ENCODE results near the gene WTAP. TPM values are rescaled to one million over a fixed set of nuclear protein-coding genes. Genes with fewer than 3 reads are reported as not detected.
"Not testable (repeated sequence)": the region's sequence is repeated elsewhere in the genome, so short reads cannot be mapped to it uniquely, and the experiment has no call there.

The WTAP gene
- total RNA-seq, 1 donor: 159 TPM

DNA sequence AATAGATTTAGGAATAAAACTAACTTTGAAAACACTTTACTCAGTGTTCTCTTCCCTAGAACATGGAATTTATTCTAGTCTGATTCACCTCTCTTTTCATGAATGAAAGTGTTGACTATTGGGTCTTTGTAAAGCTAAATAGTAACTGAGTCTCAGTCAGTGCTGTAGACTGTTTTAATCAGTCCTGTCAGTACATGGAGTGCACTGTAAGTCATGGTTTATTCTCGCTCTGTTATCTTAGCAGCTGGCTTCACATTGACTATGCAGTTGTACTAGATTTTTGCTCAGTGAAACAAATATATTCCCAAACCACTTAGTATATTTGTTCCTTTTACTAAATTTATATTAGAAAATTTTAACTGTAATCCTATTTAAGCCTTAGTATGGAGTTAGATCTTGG lies 19.5 kb downstream of the WTAP start:
- TF ChIP-seq, protein P1, sequence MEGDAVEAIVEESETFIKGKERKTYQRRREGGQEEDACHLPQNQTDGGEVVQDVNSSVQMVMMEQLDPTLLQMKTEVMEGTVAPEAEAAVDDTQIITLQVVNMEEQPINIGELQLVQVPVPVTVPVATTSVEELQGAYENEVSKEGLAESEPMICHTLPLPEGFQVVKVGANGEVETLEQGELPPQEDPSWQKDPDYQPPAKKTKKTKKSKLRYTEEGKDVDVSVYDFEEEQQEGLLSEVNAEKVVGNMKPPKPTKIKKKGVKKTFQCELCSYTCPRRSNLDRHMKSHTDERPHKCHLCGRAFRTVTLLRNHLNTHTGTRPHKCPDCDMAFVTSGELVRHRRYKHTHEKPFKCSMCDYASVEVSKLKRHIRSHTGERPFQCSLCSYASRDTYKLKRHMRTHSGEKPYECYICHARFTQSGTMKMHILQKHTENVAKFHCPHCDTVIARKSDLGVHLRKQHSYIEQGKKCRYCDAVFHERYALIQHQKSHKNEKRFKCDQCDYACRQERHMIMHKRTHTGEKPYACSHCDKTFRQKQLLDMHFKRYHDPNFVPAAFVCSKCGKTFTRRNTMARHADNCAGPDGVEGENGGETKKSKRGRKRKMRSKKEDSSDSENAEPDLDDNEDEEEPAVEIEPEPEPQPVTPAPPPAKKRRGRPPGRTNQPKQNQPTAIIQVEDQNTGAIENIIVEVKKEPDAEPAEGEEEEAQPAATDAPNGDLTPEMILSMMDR (IDR thresholded peaks at IDR 0.05; ENCODE audit: insufficient read depth, low read depth, low read length): no peak
- DNase-seq (ENCODE audit: low read depth): no peak
- no peak overlapping the region for H3K4me3 ChIP-seq (ENCODE audit: low read depth, low read length)

DNA sequence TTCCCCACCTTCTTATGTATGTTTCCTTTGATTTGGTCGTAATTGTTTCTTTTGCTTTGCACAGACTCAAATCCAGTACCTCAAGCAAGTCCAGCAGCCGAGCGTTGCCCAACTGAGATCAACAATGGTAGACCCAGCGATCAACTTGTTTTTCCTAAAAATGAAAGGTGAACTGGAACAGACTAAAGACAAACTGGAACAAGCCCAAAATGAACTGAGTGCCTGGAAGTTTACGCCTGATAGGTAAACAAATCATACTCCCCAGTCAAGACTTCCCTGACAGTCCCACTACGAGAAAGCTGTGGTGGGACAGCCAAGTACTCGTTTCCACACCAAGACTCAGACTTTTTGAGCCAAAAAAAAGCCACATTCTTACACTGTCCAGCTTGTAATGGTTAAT lies 20.8 kb downstream of the WTAP start:
- H3K4me3 ChIP-seq (ENCODE audit: low read depth, low read length); DNase-seq (ENCODE audit: low read depth): not testable (repeated sequence)

DNA sequence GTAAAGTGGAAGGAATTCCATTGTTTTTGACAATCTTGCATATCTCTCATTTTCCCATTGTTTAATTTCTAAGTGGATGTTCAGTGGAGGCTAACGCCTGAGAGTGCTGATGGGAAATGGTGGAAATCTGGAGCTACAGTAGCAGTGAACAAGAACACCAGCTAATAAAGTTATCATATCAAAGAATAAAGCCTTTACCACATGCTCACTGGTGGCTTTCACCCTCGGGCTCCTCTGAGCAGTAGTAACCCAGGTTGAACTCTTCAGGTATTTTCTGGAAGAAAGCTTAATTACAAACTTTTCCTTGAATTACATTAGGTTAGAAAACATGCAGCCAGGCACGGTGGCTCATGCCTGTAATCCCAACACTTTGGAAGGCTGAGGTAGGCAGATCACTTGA lies 24.1 kb downstream of the WTAP start:
- TF ChIP-seq, protein P1 (IDR thresholded peaks at IDR 0.05; ENCODE audit: insufficient read depth, low read depth, low read length): no peak
- no peak overlapping the region for H3K4me3 ChIP-seq (ENCODE audit: low read depth, low read length)
- DNase-seq (ENCODE audit: low read depth): no peak

DNA sequence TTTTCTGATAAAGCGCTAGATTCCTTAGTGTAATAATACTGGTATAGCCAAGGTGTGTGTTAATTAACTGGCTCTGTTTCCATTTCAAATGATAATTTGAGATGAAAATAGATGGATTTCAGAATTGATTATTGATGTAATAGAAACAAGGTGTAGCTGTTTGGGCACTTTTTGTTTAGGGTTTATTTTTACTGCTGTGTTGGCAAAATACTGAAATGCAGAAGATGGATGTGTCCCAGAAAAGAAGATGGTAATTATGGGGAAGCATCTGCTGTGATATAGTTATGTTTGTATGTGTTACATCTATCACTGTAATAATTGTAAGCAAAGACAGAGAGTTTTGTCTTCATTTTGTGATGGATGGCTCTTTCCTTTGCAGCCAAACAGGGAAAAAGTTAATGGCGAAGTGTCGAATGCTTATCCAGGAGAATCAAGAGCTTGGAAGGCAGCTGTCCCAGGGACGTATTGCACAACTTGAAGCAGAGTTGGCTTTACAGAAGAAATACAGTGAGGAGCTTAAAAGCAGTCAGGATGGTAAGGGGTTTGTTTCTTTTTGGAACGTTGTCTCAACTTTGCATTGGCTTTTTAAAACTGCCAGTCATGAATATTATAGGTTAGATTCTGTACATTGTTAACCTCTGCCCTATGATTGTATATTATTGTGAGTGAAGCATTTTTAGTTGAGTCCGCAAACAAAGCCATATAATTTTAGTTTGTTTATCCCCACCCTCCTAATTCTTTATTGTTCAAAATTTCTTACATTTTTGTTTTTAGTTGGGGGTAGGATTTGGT lies 26.0 kb downstream of the WTAP start:
- TF ChIP-seq, protein P1 (IDR thresholded peaks at IDR 0.05; ENCODE audit: insufficient read depth, low read depth, low read length): no peak
- DNase-seq (ENCODE audit: low read depth): no peak
- H3K4me3 ChIP-seq (ENCODE audit: low read depth, low read length): no peak overlapping the region

DNA sequence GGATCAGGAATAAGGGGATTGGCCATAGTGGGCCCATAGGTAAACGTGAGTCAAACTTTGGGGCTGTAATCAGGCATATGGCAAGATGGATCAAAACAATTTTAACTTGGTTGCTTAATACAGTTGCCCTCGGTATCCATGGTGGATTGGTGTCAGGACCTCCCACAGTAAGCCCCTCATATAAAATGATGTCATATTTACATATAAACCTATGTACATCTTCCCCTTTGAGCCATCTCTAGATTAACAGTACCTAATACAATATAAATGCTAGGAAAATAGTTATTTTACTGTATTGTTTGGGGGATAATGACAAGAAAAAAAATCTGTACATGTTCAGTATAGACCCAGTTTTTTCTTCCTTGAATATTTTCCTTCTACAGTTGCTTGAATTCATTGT lies 27.1 kb downstream of the WTAP start:
- TF ChIP-seq, protein P1 (IDR thresholded peaks at IDR 0.05; ENCODE audit: insufficient read depth, low read depth, low read length): no peak
- no peak for DNase-seq (ENCODE audit: low read depth)
- no peak overlapping the region for H3K4me3 ChIP-seq (ENCODE audit: low read depth, low read length)

DNA sequence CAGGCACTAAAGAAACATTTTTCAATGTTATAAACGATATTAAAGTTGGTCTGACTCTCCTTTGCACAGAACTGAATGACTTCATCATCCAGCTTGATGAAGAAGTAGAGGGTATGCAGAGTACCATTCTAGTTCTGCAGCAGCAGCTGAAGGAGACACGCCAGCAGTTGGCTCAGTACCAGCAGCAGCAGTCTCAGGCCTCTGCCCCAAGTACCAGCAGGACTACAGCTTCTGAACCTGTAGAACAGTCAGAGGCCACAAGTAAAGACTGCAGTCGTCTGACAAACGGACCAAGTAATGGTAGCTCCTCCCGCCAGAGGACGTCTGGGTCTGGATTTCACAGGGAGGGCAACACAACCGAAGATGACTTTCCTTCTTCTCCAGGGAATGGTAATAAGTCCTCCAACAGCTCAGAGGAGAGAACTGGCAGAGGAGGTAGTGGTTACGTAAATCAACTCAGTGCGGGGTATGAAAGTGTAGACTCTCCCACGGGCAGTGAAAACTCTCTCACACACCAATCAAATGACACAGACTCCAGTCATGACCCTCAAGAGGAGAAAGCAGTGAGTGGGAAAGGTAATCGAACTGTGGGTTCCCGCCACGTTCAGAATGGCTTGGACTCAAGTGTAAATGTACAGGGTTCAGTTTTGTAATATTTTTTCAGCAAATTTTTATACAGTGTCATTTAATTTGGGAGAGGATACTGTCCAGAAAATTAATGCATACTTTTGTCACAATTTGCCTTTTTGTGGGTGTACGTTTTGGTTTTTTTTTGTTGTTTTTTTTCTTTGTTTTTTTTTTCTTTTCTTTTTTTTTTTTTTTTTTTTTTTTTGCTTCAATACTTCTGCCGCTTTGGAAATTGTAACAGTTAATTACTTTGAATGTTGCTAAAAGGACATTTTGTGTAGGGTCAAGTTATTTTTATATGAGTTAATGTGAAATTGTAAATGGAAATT lies 27.9 kb downstream of the WTAP start:
- no peak overlapping the region for H3K4me3 ChIP-seq (ENCODE audit: low read depth, low read length)
- no peak for DNase-seq (ENCODE audit: low read depth)
- TF ChIP-seq, protein P1 (IDR thresholded peaks at IDR 0.05; ENCODE audit: insufficient read depth, low read depth, low read length): no peak

DNA sequence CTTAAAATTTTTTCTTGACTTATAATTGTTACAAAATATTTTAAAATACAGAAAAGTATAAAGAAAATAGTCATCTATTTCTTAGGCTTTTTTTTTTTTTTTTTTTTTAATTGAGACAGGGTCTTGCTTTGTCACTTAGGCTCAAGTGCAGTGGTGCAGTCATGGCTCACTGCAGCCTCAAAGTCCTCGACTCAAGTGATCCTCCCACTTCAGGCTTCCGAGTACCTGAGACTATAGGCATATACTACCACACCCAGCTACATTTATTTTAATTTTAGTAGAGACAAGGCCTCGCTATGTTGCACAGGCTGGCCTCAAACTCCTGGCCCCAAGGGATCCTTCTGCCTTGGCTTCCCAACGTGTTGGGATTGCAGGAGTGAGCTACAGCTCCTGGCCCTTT lies 29.2 kb downstream of the WTAP start:
- TF ChIP-seq, protein P1 (IDR thresholded peaks at IDR 0.05; ENCODE audit: insufficient read depth, low read depth, low read length): no peak
- no peak overlapping the region for H3K4me3 ChIP-seq (ENCODE audit: low read depth, low read length)
- no peak for DNase-seq (ENCODE audit: low read depth)
